Cardiac ventricle fibroblast (primary cell): ENCODE data around the gene ZNF616. TPM values are rescaled to one million over a fixed set of nuclear protein-coding genes. Genes with fewer than 3 reads are reported as not detected.

ENCODE experiments used
- total RNA-seq: library from RNA; depleted of rRNA; stranded (reverse); fragments of >200 nt; gene quantifications from 2 replicates; pipeline ENCODE4 v1.2.3, GENCODE V29; 2015

The ZNF616 gene
- 7.1 and 11.5 TPM in 2 replicates for total RNA-seq

GRCh38 chr19:52139252-52140031, at the start of gene ZNF616:
ZNF616 (minus strand) TSS chr19:52139938; CDS start chr19:52130512, 9,426 bp downstream.

GRCh38 chr19:52171321-52172169, 31.8 kb upstream of the ZNF616 start, which contains the start of gene ZNF836:
ZNF836 (minus strand) TSS chr19:52171621; CDS start chr19:52168072, 3,549 bp downstream.

GRCh38 chr19:52095172-52096014, 44.3 kb downstream of the ZNF616 start, which contains the start of gene ZNF841:
ZNF841 (minus strand) TSS chr19:52095765; CDS start chr19:52084801, 10,964 bp downstream.

Other genes starting within 250 kb of the ZNF616 start
- gene ZNF649, start 234.9 kb downstream of the ZNF616 start, total RNA-seq: 3.0 and 6.8 TPM in 2 replicates
- 1.7 and 2.9 TPM in 2 replicates for gene ZNF613, start 212.5 kb downstream of the ZNF616 start, total RNA-seq
- gene ZNF350, start 153.1 kb downstream of the ZNF616 start, total RNA-seq: 7.3 and 8.5 TPM in 2 replicates
- 9.0 and 10.4 TPM in 2 replicates for gene ZNF615, start 131.7 kb downstream of the ZNF616 start, total RNA-seq
- gene ZNF614, start 111.6 kb downstream of the ZNF616 start, total RNA-seq: 7.2 and 8.1 TPM in 2 replicates
- 2.8 and 7.2 TPM in 2 replicates for gene ZNF432, start 91.1 kb downstream of the ZNF616 start, total RNA-seq
- 10.5 and 18.7 TPM in 2 replicates for gene ZNF841, start 44.2 kb downstream of the ZNF616 start, total RNA-seq
- gene ZNF836, start 31.7 kb upstream of the ZNF616 start, total RNA-seq: 10.4 and 12.8 TPM in 2 replicates
- 223 and 229 TPM in 2 replicates for gene PPP2R1A, start 50.1 kb upstream of the ZNF616 start, total RNA-seq
- gene ZNF766, start 129.6 kb upstream of the ZNF616 start, total RNA-seq: 7.7 and 12.7 TPM in 2 replicates
- 11.5 and 12.6 TPM in 2 replicates for gene ZNF480, start 157.2 kb upstream of the ZNF616 start, total RNA-seq
- gene ZNF610, start 196.3 kb upstream of the ZNF616 start, total RNA-seq: 4.1 and 4.6 TPM in 2 replicates
- gene ZNF880, start 230.0 kb upstream of the ZNF616 start, total RNA-seq: 15.2 and 28.0 TPM in 2 replicates